NCI-H2107 treated with DMSO at 0.1 percent for 48 hours (cell line): ENCODE data around the gene GRIA1.

ENCODE experiments used
- DNase-seq: peaks from one replicate; lab custom pipeline; 2025; ENCODE audit not compliant: unreplicated experiment; lab: John Stamatoyannopoulos, UW

The GRIA1 gene

DNA sequence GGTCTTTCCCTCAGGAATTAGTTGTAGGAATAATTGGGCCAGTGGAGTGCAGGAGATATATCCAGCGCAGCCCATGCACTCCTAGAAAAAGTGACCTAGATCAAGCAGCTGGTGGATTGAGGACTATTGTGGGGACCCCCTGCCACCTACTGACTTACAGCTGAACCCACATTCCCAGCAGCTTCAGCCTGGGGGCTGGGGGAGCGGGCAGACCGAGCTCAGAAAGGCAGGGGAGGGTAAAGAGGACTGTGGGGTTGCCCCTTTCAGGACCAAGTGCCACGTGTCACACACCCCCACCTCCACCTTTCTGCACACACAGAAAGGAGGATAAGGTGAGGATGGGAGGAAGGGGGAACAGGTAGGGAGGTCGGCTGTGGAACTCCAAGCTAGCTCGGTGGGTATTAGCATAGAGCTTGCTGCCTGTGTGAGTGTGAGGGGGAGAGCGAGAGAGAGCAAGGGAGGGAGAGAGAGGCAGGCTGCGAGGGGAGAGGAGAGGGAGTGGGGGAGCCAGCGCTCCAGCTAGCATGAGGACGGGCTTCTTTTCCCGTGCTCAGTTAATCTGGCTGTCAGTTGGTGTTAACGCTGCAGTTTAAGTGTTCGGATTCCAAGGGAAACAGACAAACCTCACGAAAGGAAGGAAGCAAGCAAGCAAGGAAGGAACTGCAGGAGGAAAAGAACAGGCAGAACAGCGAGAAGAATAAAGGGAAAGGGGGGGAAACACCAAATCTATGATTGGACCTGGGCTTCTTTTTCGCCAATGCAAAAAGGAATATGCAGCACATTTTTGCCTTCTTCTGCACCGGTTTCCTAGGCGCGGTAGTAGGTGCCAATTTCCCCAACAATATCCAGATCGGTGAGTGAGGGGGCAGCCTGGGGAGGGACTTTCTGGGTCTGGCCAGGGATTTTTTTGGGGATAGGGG, at the start of gene GRIA1:
Gene GRIA1, plus strand, starts transcription at position 553 of the 920 bp plus-strand sequence.
- DNase-seq = peak; percentile 11

- peak; percentile 26 for DNase-seq
Observed at GRCh38 chr5:153445875-153446579, 44.4 kb upstream of the GRIA1 start.

DNA sequence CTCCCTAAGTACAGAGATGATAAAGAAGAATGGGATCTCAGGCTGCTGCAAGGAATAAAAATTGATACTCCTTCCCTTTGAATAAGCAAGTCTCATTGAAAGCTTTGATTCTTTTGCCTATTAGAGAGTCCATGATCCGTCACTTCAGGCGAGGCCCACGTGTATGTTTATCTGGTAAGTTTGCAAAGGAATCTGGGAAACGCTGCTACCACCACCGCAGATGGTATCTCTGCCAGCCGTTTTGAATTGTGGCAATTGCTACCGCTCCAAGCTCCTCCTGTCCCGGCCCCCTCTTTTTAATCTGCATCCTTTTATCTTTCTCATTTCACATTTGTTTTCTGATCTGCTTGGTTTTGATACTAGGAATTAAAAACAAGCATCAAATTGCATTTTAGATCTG, 42.9 kb upstream of the GRIA1 start:
- DNase-seq = peak; percentile 59

DNA sequence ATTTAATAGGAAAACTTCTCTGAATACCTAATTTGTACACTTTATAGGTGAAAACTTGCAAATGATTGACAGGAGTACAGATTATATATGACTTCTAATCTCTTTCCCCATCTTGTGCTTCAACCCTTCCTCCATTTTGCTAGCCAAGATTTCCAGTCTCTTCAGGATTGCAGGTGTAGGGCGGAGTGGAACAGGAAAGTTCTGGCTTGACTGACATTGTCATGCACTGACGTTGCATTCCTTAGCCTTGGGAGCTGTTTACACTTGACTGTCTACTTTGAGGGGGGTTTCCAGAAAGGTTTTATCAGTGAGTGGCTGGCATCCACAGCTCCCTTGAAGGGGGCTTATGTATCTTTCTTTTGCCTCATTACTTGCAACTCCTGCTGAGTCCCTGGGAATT, 34.1 kb upstream of the GRIA1 start:
- DNase-seq = no peak

DNA sequence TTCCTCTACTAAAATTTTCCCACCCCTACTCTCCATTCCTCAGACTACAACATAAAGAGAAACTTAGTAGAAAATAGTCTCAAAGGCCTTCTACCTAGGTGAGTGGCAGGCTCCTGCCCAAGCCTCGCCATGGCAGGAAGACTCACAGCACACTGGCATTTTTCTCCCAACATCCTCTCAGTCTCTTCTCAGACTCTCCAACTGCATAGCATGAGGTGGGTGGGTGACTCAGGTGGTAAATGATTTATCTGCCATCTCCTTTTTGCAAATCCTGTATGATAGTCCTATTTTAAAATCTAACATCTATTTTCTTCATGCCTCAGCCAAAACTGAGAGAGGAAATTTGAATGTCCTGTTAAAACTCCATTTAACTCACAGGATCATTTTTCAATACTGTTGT, 33.5 kb upstream of the GRIA1 start:
- no peak for DNase-seq

GRCh38 chr5:153458268-153458667, 32.2 kb upstream of the GRIA1 start:
- no peak for DNase-seq

GRCh38 chr5:153459051-153459743, 31.3 kb upstream of the GRIA1 start:
- peak; percentile 9 for DNase-seq

GRCh38 chr5:153460421-153460820, 30.0 kb upstream of the GRIA1 start:
- DNase-seq = no peak

DNA sequence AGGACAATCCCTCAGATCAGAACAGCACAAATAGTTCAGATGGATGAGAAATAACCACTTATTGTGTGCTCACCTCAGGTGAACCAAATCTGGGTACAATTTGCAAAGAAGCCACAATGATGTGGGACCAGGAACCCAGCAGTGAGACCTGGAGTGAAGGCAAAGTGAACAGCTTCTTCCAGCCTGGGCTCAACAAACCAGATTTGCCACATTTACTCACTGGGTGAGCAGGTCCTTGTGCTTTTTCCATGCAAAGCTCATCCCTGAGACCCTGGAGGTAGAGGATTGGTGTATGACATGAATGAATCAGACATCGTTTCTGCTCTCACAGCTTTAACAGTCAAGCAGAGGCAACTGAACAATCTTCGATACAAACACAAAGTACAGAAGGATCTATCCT, 29.1 kb upstream of the GRIA1 start:
- no peak for DNase-seq

DNA sequence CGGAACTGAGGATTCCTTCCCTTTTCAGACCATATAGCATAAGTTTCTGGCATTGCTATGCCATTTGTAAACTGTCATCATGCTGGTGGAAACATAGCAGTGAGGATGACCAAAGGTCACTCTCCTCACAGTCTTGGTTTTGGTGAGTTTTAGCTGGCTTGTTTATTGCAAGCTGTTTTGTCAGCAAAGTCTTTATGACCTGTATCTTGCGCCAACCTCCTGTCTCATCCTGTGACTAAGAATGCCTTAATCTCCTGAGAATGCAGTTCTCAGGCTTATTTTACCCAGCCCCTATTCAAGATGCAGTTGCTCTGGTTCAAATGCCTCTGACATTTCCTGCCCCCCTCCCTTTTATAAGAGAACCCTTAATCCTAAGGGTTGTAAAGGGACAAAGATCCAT, 26.7 kb upstream of the GRIA1 start:
- DNase-seq = no peak

- DNase-seq = no peak
Observed at GRCh38 chr5:153467546-153467945, 22.9 kb upstream of the GRIA1 start.

GRCh38 chr5:153469423-153469822, 21.0 kb upstream of the GRIA1 start:
- no peak for DNase-seq

- no peak for DNase-seq
Observed at GRCh38 chr5:153470736-153471135, 19.7 kb upstream of the GRIA1 start.

DNA sequence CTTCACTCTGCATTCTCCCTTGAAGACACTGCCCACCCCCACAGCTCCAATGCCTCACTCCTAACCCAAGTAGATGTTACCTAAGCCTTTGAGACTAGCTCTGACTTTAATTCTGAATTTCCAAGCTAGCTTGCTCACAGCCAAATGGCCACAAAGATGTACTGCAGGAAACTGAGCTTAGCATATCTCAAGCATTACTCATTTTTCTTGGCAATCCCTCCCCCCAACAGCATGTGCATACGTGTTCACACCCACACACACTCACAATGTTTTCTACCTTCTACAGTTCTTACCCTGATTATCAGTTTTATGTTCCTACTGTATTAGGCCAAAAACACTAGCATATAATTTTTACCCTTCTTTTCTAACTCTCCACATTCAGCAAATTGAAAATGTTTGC, 13.7 kb upstream of the GRIA1 start:
- no peak for DNase-seq

GRCh38 chr5:153480401-153480800, 10.1 kb upstream of the GRIA1 start:
- no peak for DNase-seq

- DNase-seq = no peak
Observed at GRCh38 chr5:153483482-153483881, 7.0 kb upstream of the GRIA1 start.

DNA sequence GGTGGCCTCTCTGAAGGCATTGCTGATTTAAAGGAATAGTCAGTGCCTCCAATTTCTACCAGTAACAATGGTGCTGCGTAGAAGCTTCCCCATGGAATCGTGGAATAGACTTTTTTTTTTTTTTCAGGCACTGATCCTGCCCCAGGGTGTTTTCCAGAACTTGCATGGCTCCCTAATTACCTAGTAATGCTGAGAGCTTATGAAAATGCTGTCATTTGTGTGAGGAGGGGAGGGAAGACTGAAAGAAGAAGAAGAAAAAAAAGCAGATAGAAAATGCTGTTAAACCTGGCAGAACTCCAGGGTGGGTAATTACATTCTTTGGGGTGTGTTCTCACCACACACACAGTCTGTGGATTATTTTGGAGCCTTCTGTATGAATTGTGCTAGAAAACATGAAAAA, 4.8 kb upstream of the GRIA1 start:
- no peak for DNase-seq

DNA sequence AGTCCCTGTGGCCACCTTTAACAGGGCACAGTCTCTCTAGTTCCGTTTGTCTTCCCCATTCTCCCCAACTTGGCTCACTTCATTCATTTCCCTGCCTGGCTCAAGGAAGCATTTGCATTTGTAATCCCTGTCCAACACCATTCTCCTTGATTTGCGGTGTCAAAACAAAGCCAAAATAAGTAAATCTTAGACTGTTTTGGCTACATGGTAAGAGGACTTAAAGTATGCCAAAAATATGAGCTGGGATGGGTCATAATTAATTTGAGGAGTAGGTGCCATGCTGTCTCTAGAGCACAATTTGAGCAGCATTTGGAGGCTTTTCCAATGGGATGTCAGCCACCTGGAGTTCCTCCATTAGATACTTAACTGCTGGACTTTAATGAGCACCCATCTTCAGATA, 3.7 kb upstream of the GRIA1 start:
- no peak for DNase-seq

DNA sequence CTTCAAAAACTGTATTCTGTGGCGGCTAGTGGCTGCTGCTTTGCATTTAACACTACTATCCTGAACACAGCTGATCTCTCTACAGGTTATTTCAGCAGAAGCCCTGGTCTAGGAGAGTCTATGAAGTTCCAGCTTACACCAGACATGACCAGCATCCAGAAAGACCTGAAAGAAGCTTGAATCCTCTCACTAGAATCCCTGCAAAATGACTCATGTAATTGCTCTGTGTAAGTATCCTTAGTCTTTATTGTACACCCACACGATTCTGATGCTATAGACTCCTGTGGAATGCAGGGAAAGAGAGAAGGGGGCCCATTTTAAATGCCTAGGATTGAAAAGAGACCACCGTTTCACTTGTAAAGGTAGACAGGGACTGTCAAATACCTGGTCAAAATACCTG, 859 bp upstream of the GRIA1 start:
- no peak for DNase-seq

- no peak for DNase-seq
Observed at GRCh38 chr5:153491038-153491744, 721 bp downstream of the GRIA1 start.

DNA sequence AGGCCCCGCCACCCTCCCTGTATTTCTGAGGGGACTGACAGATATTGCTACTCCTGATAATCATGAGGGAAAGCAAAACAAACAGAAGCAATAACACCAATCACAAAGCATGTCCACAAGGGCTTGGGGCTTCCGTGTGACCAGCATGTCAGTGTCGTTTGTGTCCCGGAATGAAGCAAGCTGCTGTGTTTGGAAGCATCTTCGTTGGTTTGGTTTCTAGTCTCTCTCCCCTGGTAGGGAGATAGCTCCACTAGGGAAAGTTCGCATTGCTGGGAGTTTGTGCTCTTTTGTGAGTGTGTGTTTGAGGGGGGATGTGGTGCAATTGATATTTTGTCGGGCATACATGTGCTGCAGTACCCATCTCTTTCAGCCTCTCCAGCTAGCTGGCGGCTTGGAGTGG, 1.4 kb downstream of the GRIA1 start:
- no peak for DNase-seq
